Fibroblast of skin of left quadriceps (primary cell): ENCODE data around the gene KIF3A.

Experiments used
- DNase-seq, 2 experiments: peaks; one replicate each; pipeline ENCODE4 v3.0.0-alpha.2; 2013; ENCODE audit warnings: low read depth in 2 of 2

The KIF3A gene

DNA sequence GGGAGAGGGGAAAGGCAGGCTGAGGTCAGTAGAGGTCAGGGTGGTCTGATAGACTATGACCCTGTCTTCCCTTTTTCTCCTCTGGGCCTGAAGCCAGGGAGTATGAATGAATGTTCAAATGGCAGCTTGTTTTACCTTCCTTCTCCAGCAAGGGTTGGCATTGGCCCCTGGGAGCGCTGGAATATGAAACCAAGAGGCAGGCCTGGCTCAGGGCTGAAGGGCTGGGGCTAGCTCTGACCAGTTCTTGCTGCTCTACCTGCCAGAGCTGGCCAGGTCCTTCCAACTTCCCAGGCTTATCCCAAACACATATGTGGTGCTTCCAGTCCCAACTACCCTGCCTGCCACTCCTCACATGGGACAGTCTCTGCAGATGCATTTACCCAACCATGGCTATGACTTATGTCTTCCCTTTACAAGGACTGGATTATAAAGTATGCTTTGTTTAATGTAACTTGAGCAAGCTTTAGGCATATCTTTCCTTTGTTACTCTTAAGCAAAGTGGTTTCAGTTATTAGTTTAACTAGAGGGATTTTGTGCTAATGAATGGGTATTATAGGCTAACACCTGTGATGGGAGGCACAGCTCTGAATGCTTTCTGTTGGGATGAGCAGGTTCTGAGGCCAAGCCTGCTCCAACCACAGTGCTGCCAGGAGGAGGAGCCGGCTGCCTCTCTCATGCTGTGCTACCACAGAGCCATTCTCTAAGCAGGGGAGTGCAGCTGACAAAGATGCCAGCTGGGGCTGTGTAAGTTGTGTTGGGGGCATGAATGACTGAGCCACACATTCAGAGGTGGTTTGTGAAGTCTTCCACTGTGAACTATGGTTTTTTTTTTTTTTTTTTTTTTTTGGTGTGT, 16.0 kb upstream of the KIF3A start:
- no peak for DNase-seq

DNA sequence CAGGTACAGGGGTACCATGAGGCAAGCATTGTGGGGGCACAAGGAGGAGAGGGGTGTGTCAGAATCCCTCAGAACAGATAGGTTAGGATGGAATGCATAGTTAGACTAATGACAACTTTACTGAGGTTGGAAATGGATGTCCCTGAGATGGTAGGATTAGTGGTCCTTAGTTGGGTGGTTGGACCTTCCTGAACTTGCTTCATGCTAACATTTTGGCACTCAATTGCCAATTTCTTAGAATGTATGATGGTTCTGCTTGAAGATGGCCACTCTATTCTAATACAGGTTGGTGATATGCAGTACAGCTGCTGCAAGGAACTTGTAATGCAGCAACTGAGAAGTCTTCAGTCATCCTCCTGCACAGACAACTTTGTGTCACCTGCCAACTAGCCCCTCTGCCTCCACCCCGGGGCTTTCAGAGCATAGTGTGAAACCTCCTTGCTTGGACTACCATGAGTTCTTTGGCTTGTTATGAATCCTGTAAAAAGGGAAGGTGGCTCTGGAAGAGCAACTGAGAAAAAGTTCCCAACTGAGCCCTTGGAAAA, 15.3 kb upstream of the KIF3A start:
- DNase-seq = no peak

DNA sequence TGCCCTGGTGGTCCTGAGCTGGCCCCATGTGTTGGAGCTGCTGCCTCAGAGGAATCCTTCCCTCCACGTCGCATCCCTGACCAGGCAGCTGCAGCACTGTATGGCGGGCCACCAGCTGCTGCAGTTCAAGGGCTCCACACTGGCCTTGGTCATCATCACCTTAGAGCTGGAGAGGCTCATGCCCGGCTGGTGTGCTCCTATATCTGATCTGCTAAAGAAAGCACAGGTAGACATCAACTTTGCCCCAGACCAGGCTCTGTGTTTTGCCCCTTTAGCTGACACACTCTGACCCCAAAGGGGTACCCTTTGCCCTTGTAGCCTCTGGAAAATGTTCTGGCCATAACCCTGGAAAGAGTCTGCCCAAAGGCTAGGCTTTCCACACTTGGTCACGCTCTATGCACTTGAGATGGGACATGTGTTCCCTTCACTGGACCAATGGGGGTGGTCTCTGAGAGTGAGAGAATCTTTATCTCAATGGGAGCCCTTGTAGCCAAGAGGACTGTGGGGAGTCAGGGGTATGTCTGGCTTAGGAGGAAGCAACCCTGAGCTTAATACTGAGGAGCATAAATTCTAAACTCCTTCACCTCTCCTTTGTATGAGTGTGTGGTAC, 14.7 kb upstream of the KIF3A start:
- no peak for DNase-seq

DNA sequence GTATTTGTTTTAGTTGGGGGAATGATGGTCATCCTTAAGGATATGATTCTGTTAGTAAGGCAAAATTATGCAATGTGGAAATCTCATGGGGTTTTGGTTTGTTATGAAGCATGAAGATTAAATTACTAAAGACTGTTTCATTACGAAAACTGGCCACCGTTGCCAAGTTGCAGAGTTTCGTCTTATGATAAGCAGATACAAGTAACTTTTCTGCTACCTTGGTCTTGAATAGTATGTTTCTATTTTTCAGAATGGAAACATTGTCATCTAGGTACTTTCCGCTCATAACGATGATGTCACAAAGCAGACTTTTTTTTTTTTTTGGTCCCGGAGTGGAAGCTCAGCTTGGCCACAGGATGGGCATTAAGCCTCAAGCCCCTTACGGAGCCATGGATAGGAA, 14.1 kb upstream of the KIF3A start:
- peak; percentile 58 to 68 for DNase-seq

DNA sequence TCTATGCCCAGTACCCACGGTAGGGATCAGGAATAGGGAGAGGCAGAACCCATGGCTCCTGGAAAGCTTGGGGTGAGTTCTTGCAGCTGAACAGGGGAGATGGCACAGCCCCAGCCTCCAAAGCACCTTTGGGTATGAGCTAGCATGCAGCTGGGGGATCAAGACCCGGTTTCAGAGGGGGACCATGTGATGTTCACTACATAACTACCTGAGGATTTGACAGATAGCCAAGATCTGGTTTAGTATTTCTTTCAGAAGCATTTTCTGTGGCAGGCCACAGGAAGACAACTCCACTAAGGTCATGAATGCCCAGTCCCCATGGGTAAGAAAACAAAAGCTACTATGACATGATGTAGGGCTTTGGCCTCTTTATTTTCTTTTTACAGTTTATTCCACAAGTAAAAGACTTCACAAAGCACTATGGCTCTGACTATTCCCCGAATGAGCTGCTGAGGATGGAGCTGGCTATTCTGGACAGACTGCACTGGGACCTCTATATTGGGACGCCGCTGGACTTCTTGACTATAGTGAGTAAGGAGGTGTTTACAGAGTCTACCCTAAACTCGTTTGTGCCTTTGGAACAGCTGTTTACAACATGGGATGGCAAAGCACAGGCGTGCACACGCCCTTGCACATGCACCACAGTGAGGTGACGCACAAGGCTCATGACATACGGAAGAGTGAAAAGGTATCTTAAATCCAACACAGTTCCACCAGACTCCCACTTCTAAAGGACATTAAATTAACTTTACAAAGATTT, 13.3 kb upstream of the KIF3A start:
- no peak for DNase-seq

DNA sequence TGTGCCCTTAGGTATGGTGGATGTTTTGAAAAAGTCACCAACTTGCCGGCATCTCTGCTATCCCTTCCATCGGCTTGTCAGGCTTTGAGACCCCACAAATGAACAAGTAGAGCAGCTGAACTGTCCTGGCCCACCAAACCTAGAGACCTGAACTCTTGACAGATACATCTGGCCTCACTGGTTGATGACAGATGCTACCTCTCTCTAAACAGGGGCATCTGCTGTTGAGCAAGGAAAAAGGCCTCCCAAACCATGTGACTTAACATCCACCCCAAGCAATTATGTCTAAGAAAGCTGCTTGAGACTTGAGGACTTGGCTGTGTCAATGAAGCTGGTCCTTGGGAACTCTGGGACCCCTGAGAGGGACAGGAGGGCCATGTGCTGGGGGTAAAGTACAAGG, 12.2 kb upstream of the KIF3A start:
- no peak for DNase-seq

DNA sequence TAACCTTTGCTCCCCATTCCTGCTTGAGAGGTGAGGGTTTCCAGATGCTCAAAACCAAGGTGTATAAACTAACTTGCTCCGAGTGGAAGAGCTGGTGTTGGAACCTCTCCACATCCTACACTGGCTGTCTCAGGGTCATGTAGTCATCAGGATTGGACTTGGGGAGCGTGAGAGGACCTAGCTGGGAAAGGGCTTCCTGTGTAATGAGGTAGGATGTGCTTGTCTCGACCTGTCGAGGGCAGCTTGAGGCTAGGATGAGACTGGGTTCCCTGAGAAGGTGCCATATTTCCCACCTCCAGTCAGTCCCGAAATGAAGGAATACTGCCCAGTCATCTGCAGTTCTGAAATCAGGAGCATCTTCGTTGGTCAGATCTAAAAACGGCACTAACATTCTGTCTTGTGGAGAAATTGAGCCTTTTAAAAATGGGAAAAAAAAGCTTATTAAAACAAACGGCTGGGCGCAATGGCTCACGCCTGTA, 11.2 kb upstream of the KIF3A start:
- no peak for DNase-seq

DNA sequence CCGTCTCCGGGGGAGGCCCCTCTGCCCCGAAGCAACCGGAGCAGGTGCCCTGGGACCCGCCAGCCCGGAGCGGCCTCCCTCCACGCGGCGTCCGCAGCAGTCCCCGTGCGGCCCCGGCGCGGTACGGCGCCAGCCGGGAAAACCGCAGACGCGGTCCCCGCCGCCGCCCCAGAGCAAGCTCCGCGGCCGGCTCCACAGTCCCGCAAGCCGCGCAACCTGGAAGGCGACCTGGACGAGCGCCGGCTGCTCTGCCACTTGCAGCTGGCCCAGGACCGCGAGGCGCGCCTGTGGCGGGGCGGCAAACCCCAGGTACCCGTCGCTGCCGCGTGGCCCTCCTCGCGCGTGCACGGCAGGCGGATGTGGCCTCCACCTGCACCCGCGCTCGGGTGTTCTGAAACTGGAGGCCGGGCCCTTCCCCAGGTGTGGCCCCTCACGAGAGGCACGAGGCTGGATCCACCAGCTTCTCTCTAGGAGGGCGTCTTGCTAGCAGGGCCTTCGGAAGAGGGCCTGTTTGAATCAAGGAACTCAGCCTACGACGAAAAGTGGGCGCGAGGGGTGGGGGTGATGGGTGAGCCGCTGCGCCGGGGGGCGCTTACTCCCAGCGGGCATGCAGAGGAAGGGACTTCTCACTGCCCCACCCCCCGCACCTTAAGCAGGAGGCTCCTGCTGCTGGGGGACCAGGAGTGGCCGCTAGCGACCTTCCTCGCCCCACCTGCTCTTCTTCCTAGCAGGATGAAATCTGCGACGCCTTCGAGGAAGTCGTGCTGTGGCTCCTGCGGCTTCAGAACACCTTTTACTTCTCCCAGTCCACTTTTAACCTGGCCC, 10.5 kb upstream of the KIF3A start:
- DNase-seq = no peak

DNA sequence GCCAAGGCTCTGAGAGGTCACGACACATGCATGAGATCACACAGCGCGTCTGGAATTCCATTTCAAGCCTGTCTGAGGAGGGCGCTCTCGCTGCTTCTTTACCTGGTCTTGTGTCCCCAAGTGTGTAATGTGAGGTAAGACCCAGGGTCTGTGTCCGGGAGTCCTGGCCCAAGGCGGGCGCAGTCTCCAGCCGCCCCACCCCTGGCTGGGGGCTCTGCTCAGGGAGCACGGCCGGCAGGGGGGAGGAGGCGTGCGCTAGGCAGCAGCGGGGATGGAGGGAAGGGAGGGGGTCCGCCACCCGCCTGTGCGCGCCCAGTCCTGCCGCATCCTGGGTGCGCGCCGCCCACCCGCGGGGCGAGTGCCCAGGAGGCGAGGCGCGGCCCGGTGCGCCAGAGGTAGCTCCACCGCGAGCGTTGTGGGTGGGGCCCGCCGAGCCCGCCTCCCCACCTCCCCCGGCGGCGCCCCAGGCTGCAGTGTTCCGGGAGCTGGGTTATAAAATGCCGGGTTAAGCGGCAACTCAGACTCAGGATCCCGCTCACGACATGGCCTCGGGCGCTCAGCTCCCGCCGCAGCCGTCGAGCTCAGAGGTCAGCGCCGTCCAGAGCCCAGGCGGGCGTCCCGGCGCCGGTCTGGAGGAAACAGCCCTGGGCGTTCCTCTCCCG, 9.7 kb upstream of the KIF3A start, which contains the start of gene CCNI2:
CCNI2 (plus strand) TSS at position 473 of the 662 bp plus-strand sequence; CDS start at position 543, 70 bp downstream.
- no peak for DNase-seq

DNA sequence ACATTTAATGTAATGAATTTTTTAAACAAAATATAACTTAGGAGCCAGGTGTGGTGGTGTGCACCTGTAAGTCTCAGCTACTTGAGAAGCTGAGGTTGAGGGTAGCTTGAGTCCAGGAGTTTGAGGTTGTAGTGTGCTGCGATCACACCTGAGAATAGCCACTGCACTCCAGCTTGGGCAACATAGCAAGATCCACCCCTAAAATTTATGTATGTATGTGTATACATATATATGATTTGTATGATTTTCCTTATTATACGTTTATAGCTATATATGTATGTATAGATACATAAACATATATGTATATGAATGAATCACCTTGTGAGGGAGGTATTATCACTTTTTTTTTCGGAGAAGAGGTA, 9.2 kb upstream of the KIF3A start:
- no peak for DNase-seq

DNA sequence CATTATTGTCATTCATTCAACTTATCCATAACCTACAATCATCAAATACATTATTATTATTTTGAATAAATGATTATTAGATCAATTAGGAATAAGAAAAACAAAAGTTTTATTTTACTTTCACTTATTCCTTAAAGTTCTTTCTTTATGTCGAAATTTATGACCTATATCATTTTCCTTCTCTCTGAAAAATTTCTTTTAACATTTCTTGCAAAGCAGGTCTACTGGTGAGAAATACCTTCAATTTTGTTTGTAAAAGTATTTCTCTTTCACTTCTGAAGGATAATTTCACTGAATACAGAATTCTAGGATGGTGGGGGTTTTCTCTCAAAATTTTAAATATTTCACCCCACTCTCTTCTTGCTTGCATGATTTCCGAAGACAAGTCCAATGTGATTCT, 7.3 kb upstream of the KIF3A start:
- no peak for DNase-seq

DNA sequence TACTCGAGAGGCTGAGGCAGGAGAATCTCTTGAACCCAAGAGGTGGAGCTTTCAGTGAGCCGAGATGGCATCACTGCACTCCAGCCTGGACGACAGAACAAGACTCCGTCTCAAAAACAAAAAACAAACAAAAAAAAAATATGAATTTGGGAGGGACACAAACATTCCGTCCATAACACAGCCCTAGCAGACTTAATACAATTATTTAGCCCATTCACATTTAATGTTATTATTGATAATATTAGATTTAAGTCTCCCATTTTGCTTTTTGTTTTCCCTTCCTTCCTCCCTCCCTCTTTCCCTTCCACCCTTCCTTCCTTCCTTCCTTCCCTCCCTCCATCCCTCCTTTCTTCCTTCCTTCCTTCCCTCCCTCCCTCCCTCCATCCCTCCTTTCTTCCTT, 5.3 kb upstream of the KIF3A start:
- DNase-seq = no peak

DNA sequence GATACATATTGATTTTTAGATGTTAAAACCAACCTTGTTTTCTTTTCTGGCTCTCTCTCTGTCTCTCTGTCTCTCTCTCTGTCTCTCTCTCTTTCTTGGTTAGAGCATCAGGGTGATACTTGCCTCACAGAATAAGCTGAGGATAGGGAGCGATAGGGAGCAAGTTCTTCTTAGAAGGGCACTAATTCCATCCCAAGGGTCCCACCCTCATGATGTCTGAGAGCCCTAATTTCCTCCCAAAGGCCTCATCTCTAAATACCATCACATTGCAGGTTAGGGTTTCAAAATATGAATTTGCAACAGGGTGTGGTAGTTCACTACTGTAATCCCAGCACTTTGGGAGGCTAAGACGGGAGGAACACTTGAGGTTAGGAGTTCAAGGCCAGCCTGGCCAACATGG, 4.8 kb upstream of the KIF3A start:
- DNase-seq = no peak

DNA sequence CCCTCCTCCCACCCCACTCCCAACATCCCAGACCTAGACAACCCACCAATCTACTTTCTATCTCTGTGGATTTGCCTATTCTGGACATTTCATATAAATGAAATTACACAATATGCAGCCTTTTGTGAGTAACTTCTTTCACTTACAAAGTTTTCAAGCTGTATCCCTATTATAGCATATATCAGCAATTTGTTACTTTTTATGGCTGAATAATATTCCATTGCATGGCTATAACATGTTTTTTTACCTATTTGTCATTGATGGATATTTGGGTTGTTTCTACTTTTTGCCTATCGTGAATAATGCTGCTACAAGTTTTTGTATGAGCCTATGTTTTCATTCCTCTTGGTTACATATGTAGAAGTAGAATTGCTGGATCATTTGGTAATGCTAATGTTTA, 1.9 kb upstream of the KIF3A start:
- DNase-seq = no peak

DNA sequence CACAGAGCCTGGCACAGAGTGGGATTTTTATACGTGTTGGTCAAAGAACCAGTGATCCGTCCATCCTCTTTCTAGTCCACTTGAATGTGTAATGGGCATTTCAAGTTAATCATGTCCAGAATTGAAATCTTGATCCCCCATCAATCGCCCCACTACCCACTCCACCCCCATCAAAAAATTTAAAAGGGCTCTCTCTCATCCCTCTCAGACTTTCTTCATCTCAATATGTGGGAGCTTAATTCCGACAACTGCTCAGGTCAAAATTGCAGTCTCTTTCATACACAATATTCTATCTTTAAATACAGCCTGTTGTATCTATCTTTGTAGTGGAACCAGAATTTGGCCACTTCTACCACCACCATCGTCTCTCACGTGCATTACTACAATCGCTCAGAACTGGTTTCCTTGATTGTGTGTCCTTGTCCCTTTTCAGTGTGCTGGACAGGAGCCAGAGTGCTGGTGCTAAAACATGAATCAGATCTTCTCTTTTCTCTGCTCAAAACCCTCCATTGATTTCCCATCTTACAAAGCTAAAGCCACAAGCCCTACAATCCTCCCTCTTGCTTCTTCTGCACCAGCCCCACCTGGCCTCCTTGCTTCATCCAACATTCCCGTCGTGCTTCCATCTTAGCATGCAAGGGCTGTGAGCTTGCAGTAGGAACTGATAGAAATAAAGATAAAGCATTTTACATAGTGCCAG, 786 bp upstream of the KIF3A start:
- DNase-seq = no peak

DNA sequence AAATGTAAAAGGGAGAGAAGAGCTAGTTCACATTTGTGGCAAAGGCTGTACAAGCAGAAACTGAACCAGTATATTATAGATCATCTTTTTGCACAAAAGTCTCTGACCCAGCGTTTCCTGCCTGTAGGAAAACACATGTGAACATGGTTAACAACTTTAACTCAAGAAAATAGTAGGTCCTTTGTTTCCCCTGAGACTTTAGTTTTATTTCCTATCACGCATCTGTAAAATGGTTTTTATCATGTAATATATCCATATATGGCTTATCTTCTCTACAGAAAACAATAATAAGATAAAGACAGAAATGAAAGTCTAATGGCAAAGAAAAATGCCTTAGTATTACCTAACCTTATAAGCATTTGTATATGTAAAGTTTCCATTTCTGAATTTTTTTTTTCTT, 2.7 kb downstream of the KIF3A start:
- no peak for DNase-seq

DNA sequence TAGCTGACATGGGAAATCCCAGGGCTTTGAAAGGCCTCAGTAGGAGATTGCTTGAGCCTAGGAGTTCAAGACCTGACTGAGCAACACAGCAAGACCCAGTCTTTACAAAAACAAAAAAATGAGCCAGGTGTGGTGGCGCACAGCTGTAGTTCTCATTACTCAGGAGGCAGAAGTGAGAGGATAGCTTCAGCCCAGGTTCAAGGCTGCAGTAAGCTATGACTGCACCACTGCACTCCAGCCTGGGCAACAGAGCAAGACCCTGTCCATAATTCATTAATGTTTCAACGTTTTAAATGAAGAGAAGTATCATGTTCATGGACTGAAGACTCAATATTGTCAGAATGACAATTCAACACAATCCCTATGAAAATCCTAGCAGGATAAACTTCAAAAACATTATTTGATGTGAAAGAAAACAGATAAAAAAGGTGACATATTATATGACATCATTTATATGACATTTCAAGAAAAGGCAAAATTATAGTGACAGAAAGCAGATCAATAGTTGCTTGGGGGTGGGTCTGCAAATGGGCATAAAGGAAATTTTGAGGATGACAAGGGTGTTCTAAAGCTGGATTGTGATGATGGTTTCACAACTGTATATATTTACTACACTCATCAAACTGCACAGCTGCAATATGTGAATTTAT, 3.7 kb downstream of the KIF3A start:
- no peak for DNase-seq

DNA sequence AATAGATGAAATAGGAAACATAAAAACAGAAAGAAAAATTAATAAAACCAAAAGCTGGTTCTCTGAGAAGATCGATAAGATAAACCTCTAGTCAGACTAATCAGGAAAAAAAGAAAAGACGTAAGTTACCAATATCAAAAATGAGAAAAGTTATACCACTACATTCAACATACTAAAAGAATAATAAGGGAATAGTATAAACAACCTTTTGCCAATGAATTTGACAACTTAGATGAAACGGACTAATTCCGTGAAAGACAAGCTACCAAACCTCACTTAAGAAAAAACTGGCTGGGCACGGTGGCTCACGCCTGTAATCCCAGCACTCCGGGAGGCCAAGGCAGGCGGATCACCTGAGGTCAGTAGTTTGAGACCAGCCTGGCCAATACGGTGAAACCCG, 7.5 kb downstream of the KIF3A start:
- DNase-seq = no peak

DNA sequence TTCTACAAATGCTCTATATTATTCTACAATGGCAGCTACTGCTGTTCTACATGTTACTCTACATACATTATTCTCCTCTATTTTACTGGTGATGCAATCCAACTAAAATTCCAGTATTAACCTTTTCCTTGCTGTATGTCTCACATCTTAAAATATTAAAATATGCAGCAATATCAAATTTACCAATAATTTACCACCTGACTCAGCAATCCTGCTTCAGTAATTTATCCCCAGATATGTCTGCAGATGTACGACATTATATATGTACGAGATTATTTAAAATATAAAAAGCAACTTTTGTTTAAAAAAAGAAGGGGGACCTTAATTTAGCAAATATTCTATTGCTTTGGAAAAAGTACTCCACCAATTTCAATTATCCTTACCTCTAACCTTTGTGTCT, 11.6 kb downstream of the KIF3A start:
- DNase-seq = no peak
